Measurements from ENCODE around the gene AAGAB.

The AAGAB gene

GRCh38 chr15:67196222-67196621 is 58.2 kb downstream of the AAGAB start:
- no peak for TF ChIP-seq EZH2phosphoT487 (IDR thresholded peaks at IDR 0.05; ENCODE audit: low read depth)
- H3K36me3 ChIP-seq (replicated peaks; ENCODE audit: low read depth, low read length): peaks cover 44% of the 10 kb centered on the region

GRCh38 chr15:67195305-67195704 is 59.2 kb downstream of the AAGAB start:
- Histone ChIP-seq H3K4me2 (ENCODE audit: low read length) (no peak overlapping the region), H3K79me2 (ENCODE audit: low read length) (no peaks in the 10 kb centered on the region), H3K9me3 (ENCODE audit: insufficient read depth, low read length) (no peaks in the 10 kb centered on the region), H3K4me1 (ENCODE audit: low read length) (peaks cover 9% of the 10 kb centered on the region), H2AFZ (ENCODE audit: low read depth, low read length) (no peak overlapping the region), H3K36me3 (replicated peaks; ENCODE audit: low read depth, low read length) (peaks cover 42% of the 10 kb centered on the region), H3K4me3 (ENCODE audit: low read length) (no peak overlapping the region), H4K20me1 (ENCODE audit: insufficient read depth, low read length) (no peaks in the 10 kb centered on the region), H3K27ac (ENCODE audit: low read length) (no peak overlapping the region), H3K9ac (ENCODE audit: low read length) (no peak overlapping the region), H3K27me3 (ENCODE audit: low read depth, low read length) (no peaks in the 10 kb centered on the region)
- TF ChIP-seq EZH2phosphoT487 (IDR thresholded peaks at IDR 0.05; ENCODE audit: low read depth) (no peak), CTCF (IDR thresholded peaks at IDR 0.05; ENCODE audit: low read depth, low read length) (no peak)

More at GRCh38 chr15:67196222-67196621, 58.2 kb downstream of the AAGAB start:
- H3K4me2 ChIP-seq (ENCODE audit: low read length): no peak overlapping the region
- no peaks in the 10 kb centered on the region for H3K27me3 ChIP-seq (ENCODE audit: low read depth, low read length)
- no peak overlapping the region for H3K9ac ChIP-seq (ENCODE audit: low read length)
- no peak overlapping the region for H3K27ac ChIP-seq (ENCODE audit: low read length)
- H3K9me3 ChIP-seq (ENCODE audit: insufficient read depth, low read length): no peaks in the 10 kb centered on the region
- no peak overlapping the region for H3K4me3 ChIP-seq (ENCODE audit: low read length)
- no peaks in the 10 kb centered on the region for H4K20me1 ChIP-seq (ENCODE audit: insufficient read depth, low read length)
- no peaks in the 10 kb centered on the region for H3K79me2 ChIP-seq (ENCODE audit: low read length)
- H2AFZ ChIP-seq (ENCODE audit: low read depth, low read length): no peak overlapping the region
- H3K4me1 ChIP-seq (ENCODE audit: low read length): peaks cover 9% of the 10 kb centered on the region

GRCh38 chr15:67194171-67195114 is 60.0 kb downstream of the AAGAB start:
- Histone ChIP-seq H3K27me3 (ENCODE audit: low read depth, low read length) (no peaks in the 10 kb centered on the region), H3K4me1 (ENCODE audit: low read length) (peaks cover 9% of the 10 kb centered on the region)

GRCh38 chr15:67193223-67193990 is 61.1 kb downstream of the AAGAB start:
- H2AFZ ChIP-seq (ENCODE audit: low read depth, low read length): no peak overlapping the region
- no peaks in the 10 kb centered on the region for H3K27me3 ChIP-seq (ENCODE audit: low read depth, low read length)
- H4K20me1 ChIP-seq (ENCODE audit: insufficient read depth, low read length): no peaks in the 10 kb centered on the region
- no peak overlapping the region for H3K27ac ChIP-seq (ENCODE audit: low read length)
- H3K4me2 ChIP-seq (ENCODE audit: low read length): no peak overlapping the region
- H3K9ac ChIP-seq (ENCODE audit: low read length): no peak overlapping the region
- H3K79me2 ChIP-seq (ENCODE audit: low read length): no peaks in the 10 kb centered on the region
- peaks cover 4% of the 10 kb centered on the region for H3K4me1 ChIP-seq (ENCODE audit: low read length)
- peaks cover 27% of the 10 kb centered on the region for H3K36me3 ChIP-seq (replicated peaks; ENCODE audit: low read depth, low read length)
- TF ChIP-seq CTCF (IDR thresholded peaks at IDR 0.05; ENCODE audit: low read depth, low read length): no peak
- no peak for TF ChIP-seq EZH2phosphoT487 (IDR thresholded peaks at IDR 0.05; ENCODE audit: low read depth)
- H3K9me3 ChIP-seq (ENCODE audit: insufficient read depth, low read length): no peaks in the 10 kb centered on the region
- no peak overlapping the region for H3K4me3 ChIP-seq (ENCODE audit: low read length)

More at GRCh38 chr15:67194171-67195114, 60.0 kb downstream of the AAGAB start:
- Histone ChIP-seq H3K27ac (ENCODE audit: low read length) (no peak overlapping the region), H3K4me2 (ENCODE audit: low read length) (no peak overlapping the region), H3K4me3 (ENCODE audit: low read length) (no peak overlapping the region), H3K9me3 (ENCODE audit: insufficient read depth, low read length) (no peaks in the 10 kb centered on the region), H4K20me1 (ENCODE audit: insufficient read depth, low read length) (no peaks in the 10 kb centered on the region), H3K79me2 (ENCODE audit: low read length) (no peaks in the 10 kb centered on the region), H3K36me3 (replicated peaks; ENCODE audit: low read depth, low read length) (peaks cover 37% of the 10 kb centered on the region), H2AFZ (ENCODE audit: low read depth, low read length) (no peak overlapping the region), H3K9ac (ENCODE audit: low read length) (no peak overlapping the region)
- no peak for TF ChIP-seq CTCF (IDR thresholded peaks at IDR 0.05; ENCODE audit: low read depth, low read length)
- no peak for TF ChIP-seq EZH2phosphoT487 (IDR thresholded peaks at IDR 0.05; ENCODE audit: low read depth)
